ENCODE results near the gene FKBP1A. TPM values are rescaled to one million over a fixed set of nuclear protein-coding genes. Genes with fewer than 3 reads are reported as not detected.
"Not testable (repeated sequence)": the region's sequence is repeated elsewhere in the genome, so short reads cannot be mapped to it uniquely, and the experiment has no call there.

Gene FKBP1A
- total and polyA plus RNA-seq, 4 experiments from 2014 or later = 47.0 to 86.4 (median 70.0) TPM

DNA sequence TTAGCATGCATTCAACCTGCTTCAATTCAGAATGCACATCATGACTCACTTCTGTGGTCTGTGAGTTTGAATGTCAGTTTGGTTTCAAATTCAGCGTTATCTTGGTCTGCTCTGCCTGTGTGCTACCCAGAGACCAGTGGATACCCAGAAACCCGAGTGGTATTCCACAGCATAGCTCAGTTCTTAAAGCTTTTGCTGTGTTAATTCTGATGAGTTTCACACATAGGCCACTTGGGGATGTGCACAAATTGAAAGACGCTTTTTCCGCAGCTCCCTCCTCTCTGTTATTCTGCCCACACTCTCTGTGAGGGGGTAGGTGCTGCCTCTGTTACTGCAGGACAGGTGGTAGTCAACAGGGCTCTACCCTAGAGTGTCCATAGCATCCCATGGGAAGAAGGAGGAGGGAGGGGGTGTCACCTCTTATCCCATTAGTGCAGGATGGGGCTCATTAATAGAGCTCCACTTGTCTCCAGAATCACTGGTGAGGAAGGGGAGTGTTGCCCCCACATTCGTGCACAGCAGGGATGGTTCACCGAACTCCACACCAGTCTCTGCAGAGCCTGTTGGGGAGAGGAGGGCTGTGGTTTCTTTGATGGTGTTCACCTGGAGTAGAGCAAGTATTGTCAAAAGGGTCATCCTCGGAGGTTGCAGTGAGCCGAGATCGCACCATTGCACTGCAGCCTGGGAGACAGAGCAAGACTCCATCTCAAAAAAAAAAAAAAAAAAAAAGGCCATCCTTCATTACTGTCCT is 34.8 kb downstream of the FKBP1A start:
- H3K27ac Mint-ChIP-seq = peak overlapping the region in 4 of 7 donors; percentile 30 to 61 (median 42)
- Histone ChIP-seq H3K27me3 (ENCODE audit: insufficient read depth, low read length) (no peaks in the 10 kb centered on the region), H3K36me3 (ENCODE audit: insufficient read depth, low read length) (peaks cover 20% of the 10 kb centered on the region), H3K4me1 (ENCODE audit: insufficient read depth, low read length) (peaks cover 24% of the 10 kb centered on the region), H3K4me3 (ENCODE audit: low read length in 2 of 2) (no peak overlapping the region), H3K9me3 (ENCODE audit: control insufficient read depth in 1 of 2, low read length in 2 of 2) (no peaks in the 10 kb centered on the region), H3K27ac (ENCODE audit: low read depth, low read length) (no peak overlapping the region)
- CTCF ChIA-PET (ENCODE audit: partially characterized antibody) = interaction anchor here (1.1 kb wide), 1 partner anchor 26 kb away, joined by 3 read pairs; no protein-coding TSS in a partner anchor
- peaks cover 28 to 45% (median 38%) of the 10 kb centered on the region in 4 donors for H3K4me1 Mint-ChIP-seq
- peaks cover 0 to 11% (median 0%) of the 10 kb centered on the region in 8 donors for H3K9me3 Mint-ChIP-seq
- peaks cover 66 to 70% of the 10 kb centered on the region in 2 donors for H3K36me3 Mint-ChIP-seq
- POLR2A ChIA-PET (ENCODE audit: partially characterized antibody) = no interaction called here
- H3K27me3 Mint-ChIP-seq = no peaks in the 10 kb centered on the region
- no peak for DNase-seq
- peak overlapping the region in 7 of 8 donors; percentile 1 to 60 (median 39) for H3K4me3 Mint-ChIP-seq
- intact Hi-C loops (cut with micrococcal nuclease) = no loop called here

DNA sequence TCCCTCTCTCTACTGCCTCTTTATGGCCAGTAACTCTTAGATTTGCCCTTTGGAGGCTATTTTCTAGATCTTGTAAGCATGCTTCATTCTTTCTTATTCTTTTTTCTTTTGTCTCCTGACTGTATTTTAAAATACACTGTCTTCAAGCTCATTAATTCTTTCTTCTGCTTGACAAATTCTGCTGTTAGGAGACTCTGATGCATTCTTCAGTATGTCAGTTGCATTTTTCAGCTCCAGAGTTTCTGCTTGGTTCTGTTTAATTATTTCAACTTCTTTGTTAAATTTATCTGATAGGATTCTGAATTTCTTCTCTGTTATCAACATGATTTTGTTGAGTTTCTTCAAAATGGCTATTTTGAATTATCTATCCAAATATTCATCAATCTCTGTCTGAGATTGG is 38.9 kb downstream of the FKBP1A start:
- H3K27me3 ChIP-seq (ENCODE audit: insufficient read depth, low read length) = no peaks in the 10 kb centered on the region
- ChIA-PET POLR2A (ENCODE audit: partially characterized antibody) (no interaction called here), CTCF (ENCODE audit: partially characterized antibody) (interaction anchor here (1.6 kb wide), 1 partner anchor 83 kb away, joined by 4 read pairs; no protein-coding TSS in a partner anchor)
- Mint-ChIP-seq H3K4me3 (no peak overlapping the region), H3K9me3 (peaks cover 0 to 11% (median 2%) of the 10 kb centered on the region in 8 donors), H3K4me1 (peaks cover 18 to 31% (median 20%) of the 10 kb centered on the region in 4 donors), H3K27ac (no peak overlapping the region), H3K27me3 (no peaks in the 10 kb centered on the region), H3K36me3 (peaks cover 64 to 81% of the 10 kb centered on the region in 2 donors)
- no peak overlapping the region for H3K4me3 ChIP-seq (ENCODE audit: low read length in 2 of 2)
- H3K9me3 ChIP-seq (ENCODE audit: control insufficient read depth in 1 of 2, low read length in 2 of 2) = no peaks in the 10 kb centered on the region
- H3K4me1 ChIP-seq (ENCODE audit: insufficient read depth, low read length) = peaks cover 14% of the 10 kb centered on the region
- intact Hi-C loops (cut with micrococcal nuclease) = no loop called here
- H3K36me3 ChIP-seq (ENCODE audit: insufficient read depth, low read length) = peaks cover 23% of the 10 kb centered on the region
- no peak overlapping the region for H3K27ac ChIP-seq (ENCODE audit: low read depth, low read length)
- DNase-seq = no peak

DNA sequence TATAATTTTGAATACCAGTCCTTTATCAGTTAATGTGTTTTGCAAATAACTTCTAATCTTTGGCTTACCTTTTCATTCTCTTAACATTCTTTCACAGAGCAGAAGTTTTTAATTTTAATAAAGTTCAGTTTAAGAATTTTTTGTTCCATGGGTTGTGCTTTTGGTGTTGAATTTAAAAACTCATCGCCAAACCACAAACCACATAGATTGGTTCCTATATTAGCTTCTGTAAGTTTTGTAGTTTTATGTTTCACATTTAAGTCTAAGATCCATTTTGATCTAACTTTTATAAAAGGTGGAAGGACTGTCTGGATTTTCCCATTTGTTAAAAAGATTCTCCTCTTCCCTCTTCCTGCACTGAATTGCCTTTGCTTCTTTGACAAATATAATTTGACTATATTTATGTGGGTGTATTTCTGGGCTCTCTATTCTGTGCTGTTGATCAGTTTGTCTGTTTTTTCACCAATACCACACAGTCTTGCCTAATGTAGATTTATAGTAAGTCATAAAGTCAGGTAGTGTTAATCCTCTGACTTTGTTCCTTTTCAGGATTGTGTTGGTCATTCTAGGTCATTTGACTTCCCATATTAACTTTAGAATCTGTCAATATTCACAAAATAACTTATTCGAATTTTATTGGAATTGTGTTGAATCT is 46.4 kb downstream of the FKBP1A start:
- no peak for DNase-seq
- H3K27me3 ChIP-seq (ENCODE audit: insufficient read depth, low read length) = no peaks in the 10 kb centered on the region
- H3K36me3 ChIP-seq (ENCODE audit: insufficient read depth, low read length) = no peaks in the 10 kb centered on the region
- Mint-ChIP-seq H3K9me3 (peaks cover 0 to 14% (median 5%) of the 10 kb centered on the region in 8 donors), H3K27ac (peak overlapping the region in 1 of 7 donors; percentile 61), H3K4me3 (peak overlapping the region in 2 of 8 donors; percentile 0 to 23), H3K4me1 (peaks cover 18 to 43% (median 26%) of the 10 kb centered on the region in 4 donors), H3K27me3 (no peaks in the 10 kb centered on the region), H3K36me3 (peaks cover 26 to 32% of the 10 kb centered on the region in 2 donors)
- peaks cover 11% of the 10 kb centered on the region for H3K4me1 ChIP-seq (ENCODE audit: insufficient read depth, low read length)
- no peak overlapping the region for H3K4me3 ChIP-seq (ENCODE audit: low read length in 2 of 2)
- ChIA-PET CTCF (ENCODE audit: partially characterized antibody) (no interaction called here), POLR2A (ENCODE audit: partially characterized antibody) (no interaction called here)
- intact Hi-C loops (cut with micrococcal nuclease) = no loop called here
- H3K27ac ChIP-seq (ENCODE audit: low read depth, low read length) = no peak overlapping the region
- H3K9me3 ChIP-seq (ENCODE audit: control insufficient read depth in 1 of 2, low read length in 2 of 2) = no peaks in the 10 kb centered on the region

DNA sequence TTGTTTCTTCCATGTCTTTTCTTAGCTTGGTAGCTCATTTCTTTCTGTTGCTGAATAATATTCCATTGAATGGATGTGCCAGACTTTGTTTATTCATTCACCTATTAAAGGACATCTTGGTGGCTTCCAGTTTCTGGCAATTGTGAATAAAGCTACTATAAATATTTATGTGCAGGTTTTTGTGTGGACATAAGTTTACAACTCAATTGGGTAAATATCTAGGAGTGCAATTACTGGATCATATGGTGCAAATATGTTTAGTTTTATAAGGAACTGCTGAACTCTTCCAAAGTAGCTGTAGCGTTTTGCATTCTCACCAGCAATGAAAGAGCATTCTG is 47.1 kb downstream of the FKBP1A start:
- no peak overlapping the region for H3K27ac Mint-ChIP-seq
- POLR2A ChIA-PET (ENCODE audit: partially characterized antibody) = interaction anchor here (0.5 to 0.8 kb wide), 2 partner anchors 15 to 90 kb away, joined by 3 read pairs; no protein-coding TSS in a partner anchor

DNA sequence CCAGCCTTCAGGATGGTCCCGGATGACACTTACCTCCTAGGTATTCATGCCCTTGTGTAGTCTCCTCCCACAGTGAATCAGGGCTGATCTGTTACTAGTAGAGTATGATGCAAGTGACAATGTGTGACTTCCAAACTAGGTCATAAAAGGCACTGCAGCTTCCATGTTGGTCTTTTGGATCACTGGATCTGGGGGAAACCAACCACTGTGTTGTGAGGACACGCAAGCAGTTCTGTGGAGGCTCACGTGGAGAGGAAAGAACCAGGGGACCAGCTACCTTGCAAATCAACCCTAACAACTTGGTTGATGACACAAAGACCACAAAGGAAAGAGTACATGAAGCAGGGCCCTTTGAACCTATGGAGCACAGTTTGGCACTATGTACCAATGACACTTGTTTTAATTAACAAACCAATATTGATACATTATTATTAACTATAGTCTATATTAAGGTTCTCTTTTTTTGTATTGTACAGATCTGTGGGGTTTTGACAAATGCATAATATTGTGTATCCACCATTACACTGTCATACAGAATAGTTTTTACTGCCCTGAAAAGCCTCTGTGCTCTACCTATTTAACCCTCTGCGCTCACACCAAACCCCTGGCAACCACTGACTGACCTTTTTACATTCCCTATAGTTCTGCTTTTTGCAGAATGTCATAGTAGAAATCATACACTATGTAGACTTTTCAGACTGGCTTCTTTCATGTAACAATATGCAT is 47.7 kb downstream of the FKBP1A start:
- Histone ChIP-seq H3K27ac (ENCODE audit: low read depth, low read length) (no peak overlapping the region), H3K9me3 (ENCODE audit: control insufficient read depth in 1 of 2, low read length in 2 of 2) (no peaks in the 10 kb centered on the region), H3K4me3 (ENCODE audit: low read length in 2 of 2) (no peak overlapping the region), H3K36me3 (ENCODE audit: insufficient read depth, low read length) (no peaks in the 10 kb centered on the region), H3K27me3 (ENCODE audit: insufficient read depth, low read length) (no peaks in the 10 kb centered on the region), H3K4me1 (ENCODE audit: insufficient read depth, low read length) (peaks cover 11% of the 10 kb centered on the region)
- Mint-ChIP-seq H3K27me3 (no peaks in the 10 kb centered on the region), H3K27ac (peak overlapping the region in 2 of 7 donors; percentile 1 to 30), H3K9me3 (peaks cover 0 to 14% (median 5%) of the 10 kb centered on the region in 8 donors), H3K36me3 (peaks cover 14 to 20% of the 10 kb centered on the region in 2 donors), H3K4me1 (peaks cover 16 to 37% (median 23%) of the 10 kb centered on the region in 4 donors), H3K4me3 (no peak overlapping the region)
- no peak for DNase-seq
- CTCF ChIA-PET (ENCODE audit: partially characterized antibody) = no interaction called here
- POLR2A ChIA-PET (ENCODE audit: partially characterized antibody) = interaction anchor here (0.5 to 0.8 kb wide), 2 partner anchors 15 to 90 kb away, joined by 3 read pairs; no protein-coding TSS in a partner anchor
- intact Hi-C loops (cut with micrococcal nuclease) = no loop called here

More for the DNA sequence above, 47.1 kb downstream of the FKBP1A start:
- Histone ChIP-seq H3K36me3 (ENCODE audit: insufficient read depth, low read length) (no peaks in the 10 kb centered on the region), H3K4me3 (ENCODE audit: low read length in 2 of 2) (no peak overlapping the region), H3K4me1 (ENCODE audit: insufficient read depth, low read length) (peaks cover 11% of the 10 kb centered on the region), H3K27ac (ENCODE audit: low read depth, low read length) (no peak overlapping the region), H3K27me3 (ENCODE audit: insufficient read depth, low read length) (no peaks in the 10 kb centered on the region), H3K9me3 (ENCODE audit: control insufficient read depth in 1 of 2, low read length in 2 of 2) (no peaks in the 10 kb centered on the region)
- H3K4me1 Mint-ChIP-seq = peaks cover 16 to 40% (median 24%) of the 10 kb centered on the region in 4 donors
- no peak overlapping the region for H3K4me3 Mint-ChIP-seq
- no peak for DNase-seq
- intact Hi-C loops (cut with micrococcal nuclease) = no loop called here
- H3K27me3 Mint-ChIP-seq = no peaks in the 10 kb centered on the region
- H3K36me3 Mint-ChIP-seq = peaks cover 19 to 26% of the 10 kb centered on the region in 2 donors
- CTCF ChIA-PET (ENCODE audit: partially characterized antibody) = no interaction called here
- H3K9me3 Mint-ChIP-seq = peaks cover 0 to 14% (median 5%) of the 10 kb centered on the region in 8 donors

DNA sequence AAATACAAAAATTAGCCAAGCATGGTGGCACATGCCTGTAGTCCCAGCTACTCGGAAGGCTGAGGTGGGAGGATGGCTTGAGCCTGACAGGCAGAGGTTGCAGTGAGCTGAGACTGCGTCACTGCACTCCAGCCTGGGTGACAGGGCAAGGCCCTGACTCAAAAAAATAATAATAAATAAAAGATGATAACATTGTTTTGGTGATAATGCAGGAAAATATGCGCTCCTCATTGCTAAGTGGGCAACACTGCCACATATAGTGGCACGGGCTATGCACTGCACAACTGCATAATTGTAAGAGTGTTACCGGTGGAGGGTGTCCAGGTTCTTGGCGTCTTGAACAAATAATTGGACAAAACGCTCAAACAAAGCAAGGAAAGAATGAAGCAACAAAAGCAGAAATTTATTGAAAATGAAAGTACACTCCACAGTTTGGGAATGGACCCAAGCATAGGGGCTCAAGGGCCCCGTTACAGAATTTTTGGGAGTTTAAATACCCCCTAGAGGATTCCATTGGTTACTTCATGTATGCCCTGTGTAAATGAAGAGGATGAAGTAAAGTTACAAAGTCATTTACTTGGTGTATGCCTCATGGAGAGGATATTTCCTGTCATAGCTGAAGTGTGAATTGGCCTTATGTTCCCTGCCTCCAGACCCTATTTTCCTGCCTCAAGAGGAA is 49.3 kb downstream of the FKBP1A start:
- not testable (repeated sequence) for H3K36me3 ChIP-seq (ENCODE audit: insufficient read depth, low read length); H3K27me3 Mint-ChIP-seq; H3K4me3 Mint-ChIP-seq

More for the DNA sequence above, 49.3 kb downstream of the FKBP1A start:
- CTCF ChIA-PET (ENCODE audit: partially characterized antibody); H3K4me3 ChIP-seq (ENCODE audit: low read length in 2 of 2); H3K27ac ChIP-seq (ENCODE audit: low read depth, low read length); H3K9me3 ChIP-seq (ENCODE audit: control insufficient read depth in 1 of 2, low read length in 2 of 2); POLR2A ChIA-PET (ENCODE audit: partially characterized antibody); DNase-seq; intact Hi-C loops (cut with micrococcal nuclease); H3K36me3 Mint-ChIP-seq; H3K27me3 ChIP-seq (ENCODE audit: insufficient read depth, low read length); H3K27ac Mint-ChIP-seq: not testable (repeated sequence)
- H3K4me1 ChIP-seq (ENCODE audit: insufficient read depth, low read length) = peaks cover 11% of the 10 kb centered on the region
- Mint-ChIP-seq H3K9me3 (peaks cover 0 to 12% (median 4%) of the 10 kb centered on the region in 8 donors), H3K4me1 (peaks cover 13 to 32% (median 23%) of the 10 kb centered on the region in 4 donors)
